ENCODE data around the gene TENM3. TPM values are rescaled to one million over a fixed set of nuclear protein-coding genes. Genes with fewer than 3 reads are reported as not detected.

TENM3 gene
- total RNA-seq, 1 experiment from 2014 or later = 54.1 TPM

GRCh38 chr4:182835006-182835740 lies 592.0 kb downstream of the TENM3 start:
- DNase-seq (ENCODE audit: low read depth) = no peak

GRCh38 chr4:182837831-182838230 lies 594.6 kb downstream of the TENM3 start:
- DNase-seq (ENCODE audit: low read depth) = no peak

- no peak for DNase-seq (ENCODE audit: low read depth)
These were observed 595.3 kb downstream of the TENM3 start for GRCh38 chr4:182838535-182838934.

GRCh38 chr4:182839256-182839655 lies 596.1 kb downstream of the TENM3 start:
- no peak for DNase-seq (ENCODE audit: low read depth)

- no peak for DNase-seq (ENCODE audit: low read depth)
These were observed 596.9 kb downstream of the TENM3 start for GRCh38 chr4:182840108-182840507.

GRCh38 chr4:182842104-182842600 lies 599.0 kb downstream of the TENM3 start:
- no peak for DNase-seq (ENCODE audit: low read depth)

GRCh38 chr4:182842759-182843390 lies 599.7 kb downstream of the TENM3 start:
- no peak for DNase-seq (ENCODE audit: low read depth)

- DNase-seq (ENCODE audit: low read depth) = no peak
These were observed 600.7 kb downstream of the TENM3 start for GRCh38 chr4:182843808-182844325.

- DNase-seq (ENCODE audit: low read depth) = no peak
These were observed 602.4 kb downstream of the TENM3 start for GRCh38 chr4:182845618-182846017.

GRCh38 chr4:182846036-182846435 lies 602.8 kb downstream of the TENM3 start:
- DNase-seq (ENCODE audit: low read depth) = no peak

GRCh38 chr4:182847576-182848450 lies 604.6 kb downstream of the TENM3 start:
- no peak for DNase-seq (ENCODE audit: low read depth)

- DNase-seq (ENCODE audit: low read depth) = no peak
These were observed 605.5 kb downstream of the TENM3 start for GRCh38 chr4:182848685-182849084.

Small RNA genes within 50 kb of the gene (small RNA-seq; reads per million reads assigned to genes)
- gene RN7SKP67 (not detected), gene RNU2-34P (0.14 reads per million)

Measured in HT1080 (cell line).